ENCODE results near the gene IGF2BP2. TPM values are rescaled to one million over a fixed set of nuclear protein-coding genes. Genes with fewer than 3 reads are reported as not detected.

Gene IGF2BP2
- total RNA-seq, 4 donors from 2014 or later, result 5.1 to 29.8 (median 9.3) TPM

- intact Hi-C loops (cut with DNase I; ENCODE audit: low total_unique reads), result no loop called here
- H3K4me3 ChIP-seq (ENCODE audit: low read depth, poor library complexity, severe bottlenecking), result no peak overlapping the region
- no peak for DNase-seq (ENCODE audit: low spot score in 2 of 2)
- WGBS, 2 donors, result 45% methylated on average over 7 of the region's 7 CpGs
- TF ChIP-seq, protein P1, sequence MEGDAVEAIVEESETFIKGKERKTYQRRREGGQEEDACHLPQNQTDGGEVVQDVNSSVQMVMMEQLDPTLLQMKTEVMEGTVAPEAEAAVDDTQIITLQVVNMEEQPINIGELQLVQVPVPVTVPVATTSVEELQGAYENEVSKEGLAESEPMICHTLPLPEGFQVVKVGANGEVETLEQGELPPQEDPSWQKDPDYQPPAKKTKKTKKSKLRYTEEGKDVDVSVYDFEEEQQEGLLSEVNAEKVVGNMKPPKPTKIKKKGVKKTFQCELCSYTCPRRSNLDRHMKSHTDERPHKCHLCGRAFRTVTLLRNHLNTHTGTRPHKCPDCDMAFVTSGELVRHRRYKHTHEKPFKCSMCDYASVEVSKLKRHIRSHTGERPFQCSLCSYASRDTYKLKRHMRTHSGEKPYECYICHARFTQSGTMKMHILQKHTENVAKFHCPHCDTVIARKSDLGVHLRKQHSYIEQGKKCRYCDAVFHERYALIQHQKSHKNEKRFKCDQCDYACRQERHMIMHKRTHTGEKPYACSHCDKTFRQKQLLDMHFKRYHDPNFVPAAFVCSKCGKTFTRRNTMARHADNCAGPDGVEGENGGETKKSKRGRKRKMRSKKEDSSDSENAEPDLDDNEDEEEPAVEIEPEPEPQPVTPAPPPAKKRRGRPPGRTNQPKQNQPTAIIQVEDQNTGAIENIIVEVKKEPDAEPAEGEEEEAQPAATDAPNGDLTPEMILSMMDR (IDR thresholded peaks at IDR 0.05), result no peak
- TF ChIP-seq POLR2A (IDR thresholded peaks at IDR 0.05), result no peak
These were observed 28.3 kb downstream of the IGF2BP2 start for GRCh38 chr3:185796431-185797107.

GRCh38 chr3:185793381-185793780, 31.5 kb downstream of the IGF2BP2 start:
- TF ChIP-seq POLR2A (IDR thresholded peaks at IDR 0.05), result no peak
- TF ChIP-seq, protein P1 (IDR thresholded peaks at IDR 0.05), result no peak
- 92 to 93% methylated on average over 4 of the region's 4 CpGs for WGBS, 2 donors
- H3K4me3 ChIP-seq (ENCODE audit: low read depth, poor library complexity, severe bottlenecking), result no peak overlapping the region
- no peak for DNase-seq (ENCODE audit: low spot score in 2 of 2)
- intact Hi-C loops (cut with DNase I; ENCODE audit: low total_unique reads), result no loop called here

DNA sequence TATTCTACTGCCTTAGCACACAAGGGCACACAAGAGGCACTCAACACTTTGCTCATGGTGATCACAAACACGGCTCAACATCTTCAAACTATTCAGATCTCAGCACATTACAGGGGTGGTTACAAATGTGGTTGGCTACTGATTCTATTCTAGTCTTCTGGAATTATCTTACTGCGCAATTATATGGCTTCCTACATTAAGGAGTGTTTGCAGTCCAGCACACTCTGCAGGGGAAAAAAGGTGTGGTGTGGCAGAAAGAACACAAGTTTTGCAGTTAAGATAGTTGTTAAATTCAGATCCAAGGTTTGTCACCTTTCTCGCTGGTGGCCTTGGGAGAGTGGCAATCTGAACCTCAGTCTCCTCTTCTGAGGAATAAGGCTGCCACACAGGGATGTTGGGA, 31.9 kb downstream of the IGF2BP2 start:
- 86 to 96% methylated on average over 3 of the region's 3 CpGs for WGBS, 2 donors
- no peak overlapping the region for H3K4me3 ChIP-seq (ENCODE audit: low read depth, poor library complexity, severe bottlenecking)
- no peak for DNase-seq (ENCODE audit: low spot score in 2 of 2)
- TF ChIP-seq POLR2A (IDR thresholded peaks at IDR 0.05), result no peak
- TF ChIP-seq, protein P1 (IDR thresholded peaks at IDR 0.05), result no peak
- intact Hi-C loops (cut with DNase I; ENCODE audit: low total_unique reads), result no loop called here

DNA sequence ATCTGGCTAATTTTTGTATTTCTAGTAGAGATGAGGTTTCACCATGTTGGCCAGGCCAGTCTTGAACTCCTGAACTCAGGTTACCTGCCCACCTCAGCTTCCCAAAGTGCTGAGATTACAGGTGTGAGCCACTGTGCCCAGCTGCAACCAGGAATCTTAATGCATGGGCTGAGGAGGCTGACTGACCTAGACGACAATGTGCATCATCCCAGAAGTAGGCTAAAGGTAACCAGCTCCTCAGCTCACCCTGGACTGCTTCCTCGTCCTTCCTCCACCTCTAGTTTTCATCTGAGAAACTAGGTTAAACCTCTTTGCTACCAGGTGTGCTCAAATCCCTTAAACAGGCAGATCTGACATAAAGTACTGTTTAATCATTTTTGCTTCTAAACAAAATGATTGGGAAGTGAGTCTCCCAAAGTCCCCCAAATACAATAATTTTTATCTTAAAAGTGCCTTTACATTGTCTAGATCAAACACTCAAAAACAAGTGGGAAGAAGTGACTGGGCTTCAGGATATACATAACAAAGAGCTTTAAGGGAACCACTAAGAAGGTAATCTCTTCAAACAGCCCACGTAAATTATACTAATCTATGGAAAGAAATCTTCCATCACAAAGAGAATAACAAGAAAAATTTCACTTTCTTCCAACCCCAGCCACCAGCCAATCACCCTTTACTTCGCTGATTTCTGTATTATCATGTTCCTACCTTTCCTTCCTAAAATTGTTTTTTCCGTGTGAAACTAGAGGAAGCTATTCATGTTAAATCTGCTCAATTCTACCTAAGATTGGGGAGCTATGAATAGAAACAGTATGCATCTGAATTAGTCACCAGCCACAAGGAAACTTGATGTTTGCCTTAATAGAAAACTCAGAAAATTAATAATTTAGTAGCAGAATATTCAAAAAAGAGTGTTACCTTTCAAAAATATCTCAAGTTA, 34.7 kb downstream of the IGF2BP2 start:
- no peak overlapping the region for H3K4me3 ChIP-seq (ENCODE audit: low read depth, poor library complexity, severe bottlenecking)
- DNase-seq (ENCODE audit: low spot score in 2 of 2), result no peak
- intact Hi-C loops (cut with DNase I; ENCODE audit: low total_unique reads), result no loop called here
- 77 to 81% methylated on average over 5 of the region's 5 CpGs for WGBS, 2 donors
- no peak for TF ChIP-seq POLR2A (IDR thresholded peaks at IDR 0.05)
- TF ChIP-seq, protein P1 (IDR thresholded peaks at IDR 0.05), result no peak

DNA sequence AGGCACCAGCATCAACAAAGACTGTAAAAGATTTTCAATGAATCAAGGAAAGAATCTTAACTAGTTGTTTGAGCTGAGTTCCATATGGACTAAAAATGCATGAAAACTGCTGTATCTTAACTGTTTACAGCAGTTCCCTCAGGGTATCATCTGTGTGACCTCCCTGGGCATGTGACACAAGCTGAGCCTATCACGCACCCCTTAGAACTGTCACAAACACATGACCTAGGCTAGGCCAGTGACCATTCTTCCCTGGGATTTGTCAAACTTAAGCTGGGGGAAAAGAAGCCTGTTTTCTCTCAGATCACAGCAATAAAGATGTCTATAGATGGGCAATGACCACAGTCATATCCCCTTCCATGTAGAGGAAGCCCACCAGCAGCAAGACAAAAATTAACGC, 35.7 kb downstream of the IGF2BP2 start:
- 92 to 95% methylated on average over 2 of the region's 2 CpGs for WGBS, 2 donors
- intact Hi-C loops (cut with DNase I; ENCODE audit: low total_unique reads), result no loop called here

More for the DNA sequence above, 35.7 kb downstream of the IGF2BP2 start:
- no peak for TF ChIP-seq POLR2A (IDR thresholded peaks at IDR 0.05)
- TF ChIP-seq, protein P1 (IDR thresholded peaks at IDR 0.05), result no peak
- no peak overlapping the region for H3K4me3 ChIP-seq (ENCODE audit: low read depth, poor library complexity, severe bottlenecking)
- no peak for DNase-seq (ENCODE audit: low spot score in 2 of 2)

Data from lower leg skin (tissue), 4 donors.